Measurements from ENCODE around the gene CAPN13.

CAPN13 gene

DNA sequence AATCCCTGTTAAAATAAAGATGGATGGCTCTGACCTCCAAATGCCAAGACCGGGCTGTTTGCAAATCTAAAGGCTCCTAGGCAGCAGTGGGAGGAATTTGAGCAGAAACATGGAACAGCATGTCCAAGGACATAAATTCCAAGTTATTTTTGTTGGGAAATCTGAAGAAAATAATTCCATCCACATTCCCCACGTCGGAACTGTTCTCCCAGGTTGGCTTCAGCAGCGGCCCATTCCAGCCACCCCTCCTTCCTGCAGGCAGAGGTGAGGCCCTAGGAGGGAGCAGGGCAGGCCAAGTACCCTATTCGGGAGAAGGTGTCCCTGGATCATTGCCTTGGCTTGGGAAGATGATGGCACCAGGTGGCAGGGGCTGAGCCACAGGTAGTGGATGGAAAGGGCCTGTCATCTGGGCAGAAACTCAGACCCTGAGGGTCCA, 117.1 kb downstream of the CAPN13 start:
- Histone ChIP-seq H3K36me3 (ENCODE audit: insufficient read depth, low read length) (no peaks in the 10 kb centered on the region), H3K4me2 (ENCODE audit: low read depth, low read length, poor library complexity, severe bottlenecking) (no peak overlapping the region), H3K4me1 (ENCODE audit: insufficient read depth, low read length, poor library complexity, severe bottlenecking) (no peaks in the 10 kb centered on the region), H3K4me3 (ENCODE audit: low read length, poor library complexity, severe bottlenecking) (no peak overlapping the region), H3F3A (ENCODE audit: low read depth) (no peaks in the 10 kb centered on the region), H3K79me2 (ENCODE audit: insufficient read depth, low read length) (no peaks in the 10 kb centered on the region), H4K20me1 (ENCODE audit: insufficient read depth, low read length, poor library complexity, severe bottlenecking) (no peaks in the 10 kb centered on the region), H3K9me3 (ENCODE audit: insufficient read depth, low read depth, low read length) (no peaks in the 10 kb centered on the region), H3K9me2 (replicated peaks; ENCODE audit: low read depth, low read length) (no peaks in the 10 kb centered on the region), H3K27me3 (ENCODE audit: insufficient read depth, low read length, poor library complexity, severe bottlenecking) (no peaks in the 10 kb centered on the region), H3K9ac (ENCODE audit: low read depth, low read length, poor library complexity, severe bottlenecking) (no peak overlapping the region), H2AFZ (ENCODE audit: low read length) (no peak overlapping the region)
- TF ChIP-seq, protein P1, sequence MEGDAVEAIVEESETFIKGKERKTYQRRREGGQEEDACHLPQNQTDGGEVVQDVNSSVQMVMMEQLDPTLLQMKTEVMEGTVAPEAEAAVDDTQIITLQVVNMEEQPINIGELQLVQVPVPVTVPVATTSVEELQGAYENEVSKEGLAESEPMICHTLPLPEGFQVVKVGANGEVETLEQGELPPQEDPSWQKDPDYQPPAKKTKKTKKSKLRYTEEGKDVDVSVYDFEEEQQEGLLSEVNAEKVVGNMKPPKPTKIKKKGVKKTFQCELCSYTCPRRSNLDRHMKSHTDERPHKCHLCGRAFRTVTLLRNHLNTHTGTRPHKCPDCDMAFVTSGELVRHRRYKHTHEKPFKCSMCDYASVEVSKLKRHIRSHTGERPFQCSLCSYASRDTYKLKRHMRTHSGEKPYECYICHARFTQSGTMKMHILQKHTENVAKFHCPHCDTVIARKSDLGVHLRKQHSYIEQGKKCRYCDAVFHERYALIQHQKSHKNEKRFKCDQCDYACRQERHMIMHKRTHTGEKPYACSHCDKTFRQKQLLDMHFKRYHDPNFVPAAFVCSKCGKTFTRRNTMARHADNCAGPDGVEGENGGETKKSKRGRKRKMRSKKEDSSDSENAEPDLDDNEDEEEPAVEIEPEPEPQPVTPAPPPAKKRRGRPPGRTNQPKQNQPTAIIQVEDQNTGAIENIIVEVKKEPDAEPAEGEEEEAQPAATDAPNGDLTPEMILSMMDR (conservative IDR thresholded peaks at IDR 0.05; ENCODE audit: low read length), result no peak
- no peak for TF ChIP-seq EZH2phosphoT487 (IDR thresholded peaks at IDR 0.05; ENCODE audit: borderline replicate concordance)

DNA sequence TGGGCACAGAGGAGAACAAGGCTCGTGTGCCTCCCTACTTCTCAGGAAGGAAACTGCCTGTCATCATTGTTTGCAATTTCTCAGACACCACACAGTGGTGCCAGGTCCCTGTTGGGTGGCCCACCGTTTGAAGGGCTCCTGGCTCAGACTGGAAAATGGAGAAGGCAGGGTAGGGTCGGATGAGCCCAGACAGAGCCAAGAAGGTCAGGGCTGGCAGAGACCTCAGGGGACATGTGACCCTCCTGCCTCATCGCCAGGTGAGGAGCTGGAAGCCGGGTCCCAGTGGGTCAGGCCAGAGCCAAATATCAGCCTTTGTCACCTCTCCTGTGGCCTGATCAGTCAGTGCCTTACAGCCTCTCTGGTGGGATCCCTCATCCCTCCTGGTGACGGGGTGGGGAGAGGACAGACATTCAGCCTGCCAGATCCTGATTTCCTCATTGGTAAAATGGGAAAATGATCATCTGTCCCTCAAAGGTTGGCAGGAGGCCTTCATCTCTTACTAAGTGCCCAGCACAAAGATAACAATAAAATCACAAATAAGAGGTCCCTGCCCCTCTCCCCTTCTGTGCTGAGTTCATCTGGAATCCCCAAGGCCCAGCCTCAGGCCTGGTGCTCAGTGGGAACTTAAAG, 117.6 kb downstream of the CAPN13 start:
- no peaks in the 10 kb centered on the region for H3K36me3 ChIP-seq (ENCODE audit: insufficient read depth, low read length)
- H3K4me2 ChIP-seq (ENCODE audit: low read depth, low read length, poor library complexity, severe bottlenecking), result no peak overlapping the region
- H3K9ac ChIP-seq (ENCODE audit: low read depth, low read length, poor library complexity, severe bottlenecking), result no peak overlapping the region
- no peaks in the 10 kb centered on the region for H3K9me3 ChIP-seq (ENCODE audit: insufficient read depth, low read depth, low read length)
- H3K9me2 ChIP-seq (replicated peaks; ENCODE audit: low read depth, low read length), result no peaks in the 10 kb centered on the region
- no peak overlapping the region for H3K4me3 ChIP-seq (ENCODE audit: low read length, poor library complexity, severe bottlenecking)
- H2AFZ ChIP-seq (ENCODE audit: low read length), result no peak overlapping the region
- H4K20me1 ChIP-seq (ENCODE audit: insufficient read depth, low read length, poor library complexity, severe bottlenecking), result no peaks in the 10 kb centered on the region
- TF ChIP-seq, protein P1 (conservative IDR thresholded peaks at IDR 0.05; ENCODE audit: low read length), result no peak
- TF ChIP-seq EZH2phosphoT487 (IDR thresholded peaks at IDR 0.05; ENCODE audit: borderline replicate concordance), result no peak
- no peaks in the 10 kb centered on the region for H3F3A ChIP-seq (ENCODE audit: low read depth)
- no peaks in the 10 kb centered on the region for H3K79me2 ChIP-seq (ENCODE audit: insufficient read depth, low read length)
- no peaks in the 10 kb centered on the region for H3K27me3 ChIP-seq (ENCODE audit: insufficient read depth, low read length, poor library complexity, severe bottlenecking)
- H3K4me1 ChIP-seq (ENCODE audit: insufficient read depth, low read length, poor library complexity, severe bottlenecking), result no peaks in the 10 kb centered on the region

DNA sequence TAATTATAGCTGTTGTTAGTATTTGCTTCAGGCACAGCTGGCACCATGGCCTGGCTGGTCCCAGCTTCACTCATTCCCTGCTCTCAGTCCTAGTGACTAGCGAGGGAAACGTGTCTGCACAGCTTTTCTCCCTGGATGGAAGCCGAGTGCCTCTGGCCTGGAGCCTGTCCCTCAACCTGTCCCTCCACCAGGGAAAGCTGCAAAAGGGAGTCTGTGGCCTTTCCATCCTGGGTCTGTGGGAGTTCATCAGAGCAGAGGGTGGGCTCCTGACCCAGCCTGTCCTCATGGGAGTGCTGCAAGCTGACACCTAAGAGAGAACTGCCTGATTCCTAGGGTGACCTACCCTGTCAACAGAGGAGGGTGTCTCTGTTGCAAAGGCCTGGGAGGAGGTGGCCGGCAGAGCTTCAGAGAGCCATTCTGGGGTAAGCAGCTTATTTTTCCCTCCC, 118.3 kb downstream of the CAPN13 start:
- Histone ChIP-seq H2AFZ (ENCODE audit: low read length) (no peak overlapping the region), H4K20me1 (ENCODE audit: insufficient read depth, low read length, poor library complexity, severe bottlenecking) (no peaks in the 10 kb centered on the region), H3F3A (ENCODE audit: low read depth) (no peaks in the 10 kb centered on the region), H3K36me3 (ENCODE audit: insufficient read depth, low read length) (no peaks in the 10 kb centered on the region), H3K79me2 (ENCODE audit: insufficient read depth, low read length) (no peaks in the 10 kb centered on the region), H3K4me3 (ENCODE audit: low read length, poor library complexity, severe bottlenecking) (no peak overlapping the region), H3K9me3 (ENCODE audit: insufficient read depth, low read depth, low read length) (no peaks in the 10 kb centered on the region), H3K9ac (ENCODE audit: low read depth, low read length, poor library complexity, severe bottlenecking) (no peak overlapping the region), H3K9me2 (replicated peaks; ENCODE audit: low read depth, low read length) (no peaks in the 10 kb centered on the region), H3K27me3 (ENCODE audit: insufficient read depth, low read length, poor library complexity, severe bottlenecking) (no peaks in the 10 kb centered on the region), H3K4me2 (ENCODE audit: low read depth, low read length, poor library complexity, severe bottlenecking) (no peak overlapping the region), H3K4me1 (ENCODE audit: insufficient read depth, low read length, poor library complexity, severe bottlenecking) (no peaks in the 10 kb centered on the region)
- TF ChIP-seq, protein P1 (conservative IDR thresholded peaks at IDR 0.05; ENCODE audit: low read length), result no peak
- no peak for TF ChIP-seq EZH2phosphoT487 (IDR thresholded peaks at IDR 0.05; ENCODE audit: borderline replicate concordance)
